Stimulated activated CD8-positive, alpha-beta memory T cell treated with anti-CD3 and anti-CD28 coated beads, Interleukin-7, amount 100 ng/mL, for 4 hours (primary cell): ENCODE results near the gene CRYAA.
"Not testable (repeated sequence)": the region's sequence is repeated elsewhere in the genome, so short reads cannot be mapped to it uniquely, and the experiment has no call there.

ENCODE experiments used
- DNase-seq, 2 donors: peaks; one replicate each; pipeline ENCODE4 v3.0.0-alpha.2; 2020; ENCODE audit warnings: low read depth in 2 of 2

Gene CRYAA

DNA sequence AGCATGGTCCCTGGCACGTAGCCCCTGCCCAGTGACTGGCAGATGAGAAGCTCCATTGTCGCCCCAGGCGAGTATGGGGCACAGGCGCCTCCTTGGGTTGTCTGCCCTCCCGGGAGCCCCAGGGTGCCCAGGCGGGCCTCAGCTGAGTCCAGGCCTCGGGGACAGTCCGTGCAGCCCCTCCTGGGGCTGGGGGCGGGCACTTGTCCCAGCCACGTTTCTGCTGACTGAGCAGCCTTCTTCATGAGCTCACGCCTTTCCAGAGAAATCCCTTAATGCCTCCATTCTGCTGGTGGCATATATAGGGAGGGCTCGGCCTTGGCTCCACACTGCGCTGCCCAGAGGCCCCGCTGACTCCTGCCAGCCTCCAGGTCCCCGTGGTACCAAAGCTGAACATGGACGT, at the start of gene CRYAA:
TSS of gene CRYAA (plus strand) at position 301 of the 400 bp plus-strand sequence. CDS start at position 393, 92 bp downstream.
- DNase-seq, result not testable (repeated sequence)

DNA sequence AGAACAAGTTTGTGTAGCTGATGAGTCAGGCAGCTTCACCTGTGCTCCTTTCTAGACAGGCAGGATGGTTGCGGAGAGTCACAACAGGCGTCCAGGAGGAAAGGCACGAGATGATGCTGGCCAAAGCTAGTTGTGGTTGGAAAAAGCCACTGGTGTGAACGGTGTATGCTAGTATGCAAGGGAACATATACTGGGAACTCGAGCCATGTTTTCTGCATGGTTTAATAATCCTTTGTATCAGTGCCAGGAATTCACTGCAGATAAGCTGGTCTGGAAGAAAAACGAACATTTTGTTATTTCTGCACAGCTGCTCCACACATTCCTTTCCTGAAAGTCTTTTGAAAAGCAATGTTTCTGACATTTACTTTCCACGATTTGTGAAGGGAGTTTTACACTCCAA, 38.7 kb upstream of the CRYAA start:
- not testable (repeated sequence) for DNase-seq

DNA sequence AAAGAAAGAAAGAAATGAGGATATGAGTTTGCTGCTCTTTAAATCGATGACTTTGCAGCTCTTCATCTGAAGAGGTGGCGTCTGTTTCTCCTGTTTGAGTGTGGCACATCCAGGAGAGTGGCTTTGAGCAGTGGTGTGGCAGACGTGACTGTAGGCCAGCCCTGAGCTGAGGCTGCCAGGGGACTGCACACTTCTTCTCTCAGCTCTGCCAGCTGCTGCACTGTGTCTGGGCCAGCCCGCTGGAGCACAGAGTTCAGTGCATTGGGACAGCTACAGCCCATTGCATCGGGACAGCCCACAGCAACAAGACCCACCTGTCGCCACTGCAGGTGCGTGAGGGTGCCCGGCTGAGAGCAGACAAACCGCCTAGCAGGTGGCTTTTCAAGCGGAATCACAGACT, 34.3 kb upstream of the CRYAA start:
- not testable (repeated sequence) for DNase-seq

DNA sequence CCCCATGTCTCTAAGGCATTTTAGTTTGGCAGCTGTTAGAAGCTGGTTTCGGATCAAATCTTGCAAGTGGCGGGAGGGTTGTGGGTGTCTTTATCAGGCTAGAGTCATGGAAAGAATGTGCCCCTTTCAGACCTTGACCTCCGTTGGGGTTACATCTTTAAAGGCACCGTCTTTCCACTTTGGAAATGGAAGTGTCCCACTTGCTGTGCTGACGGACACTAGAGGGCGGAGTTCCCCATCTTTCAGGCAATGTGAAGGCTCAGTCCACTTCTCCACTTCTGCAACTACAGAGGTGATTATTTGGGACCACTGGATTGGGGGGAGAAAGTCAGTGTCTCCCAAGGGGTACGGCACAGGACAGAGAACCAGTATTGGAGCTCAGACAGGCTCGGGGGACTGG, 29.9 kb upstream of the CRYAA start:
- DNase-seq, result not testable (repeated sequence)

DNA sequence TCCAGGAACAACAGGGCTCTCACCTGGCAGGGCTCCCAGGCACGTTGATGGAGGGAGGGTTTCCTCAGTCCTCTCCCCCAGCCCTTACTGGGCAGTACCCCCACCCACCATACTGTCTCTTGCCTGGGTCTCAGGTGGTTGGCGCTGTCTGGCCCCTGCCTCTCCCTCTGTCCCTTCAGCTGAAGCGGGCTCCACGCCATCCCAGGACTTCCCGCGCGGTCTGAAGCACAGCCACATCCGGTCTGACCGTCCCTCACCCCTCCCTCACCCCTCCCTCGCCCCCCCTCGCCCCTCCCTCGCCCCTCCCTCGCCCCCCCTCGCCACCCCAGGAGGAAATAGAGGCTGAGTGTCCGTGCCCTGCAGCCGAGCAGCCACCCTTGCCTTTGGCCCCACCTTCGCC, 27.4 kb upstream of the CRYAA start:
- not testable (repeated sequence) for DNase-seq

DNA sequence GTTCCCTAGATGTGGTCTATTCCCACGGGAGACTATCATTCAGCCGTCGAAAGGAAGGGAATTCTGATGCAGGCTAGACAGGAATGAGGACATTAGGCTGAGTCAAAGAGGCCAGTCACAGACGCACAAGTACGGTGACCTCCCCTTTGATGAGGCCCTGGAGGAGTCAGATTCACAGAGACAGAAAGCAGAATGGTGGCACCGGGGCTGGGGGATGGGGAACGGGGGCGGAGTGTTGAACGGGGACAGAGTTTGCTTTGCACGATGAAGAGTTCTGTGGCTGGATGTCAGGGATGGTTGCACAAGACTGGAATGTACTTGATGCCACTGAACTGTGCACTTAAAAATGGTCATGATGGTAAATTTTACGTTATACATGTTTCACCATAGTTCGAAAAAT, 22.2 kb upstream of the CRYAA start:
- DNase-seq, result not testable (repeated sequence)

GRCh38 chr21:43147999-43148398, 20.8 kb upstream of the CRYAA start:
- not testable (repeated sequence) for DNase-seq

DNA sequence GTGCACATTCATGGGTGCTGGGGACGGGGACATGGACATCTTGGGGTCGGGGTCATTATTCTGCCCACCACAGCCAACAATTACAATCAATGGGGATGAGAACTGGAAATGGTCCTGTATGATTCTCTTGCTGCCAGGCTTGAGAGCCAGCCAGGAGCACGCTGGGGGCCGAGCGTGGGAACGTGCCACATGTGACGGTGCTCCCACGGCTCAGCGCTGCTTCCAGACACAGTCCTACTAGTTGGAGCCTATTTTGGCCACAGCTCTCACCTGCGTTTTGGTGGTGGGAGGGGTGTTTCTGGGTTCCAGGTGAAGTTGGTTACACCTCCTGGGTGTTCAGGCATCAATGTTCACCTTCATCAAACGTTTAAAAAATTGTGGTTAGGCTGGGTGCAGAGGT, 19.5 kb upstream of the CRYAA start:
- not testable (repeated sequence) for DNase-seq

- DNase-seq, result not testable (repeated sequence)
Measured at GRCh38 chr21:43153601-43154000, 15.2 kb upstream of the CRYAA start.

- not testable (repeated sequence) for DNase-seq
Measured at GRCh38 chr21:43159279-43160175, 9.3 kb upstream of the CRYAA start.

DNA sequence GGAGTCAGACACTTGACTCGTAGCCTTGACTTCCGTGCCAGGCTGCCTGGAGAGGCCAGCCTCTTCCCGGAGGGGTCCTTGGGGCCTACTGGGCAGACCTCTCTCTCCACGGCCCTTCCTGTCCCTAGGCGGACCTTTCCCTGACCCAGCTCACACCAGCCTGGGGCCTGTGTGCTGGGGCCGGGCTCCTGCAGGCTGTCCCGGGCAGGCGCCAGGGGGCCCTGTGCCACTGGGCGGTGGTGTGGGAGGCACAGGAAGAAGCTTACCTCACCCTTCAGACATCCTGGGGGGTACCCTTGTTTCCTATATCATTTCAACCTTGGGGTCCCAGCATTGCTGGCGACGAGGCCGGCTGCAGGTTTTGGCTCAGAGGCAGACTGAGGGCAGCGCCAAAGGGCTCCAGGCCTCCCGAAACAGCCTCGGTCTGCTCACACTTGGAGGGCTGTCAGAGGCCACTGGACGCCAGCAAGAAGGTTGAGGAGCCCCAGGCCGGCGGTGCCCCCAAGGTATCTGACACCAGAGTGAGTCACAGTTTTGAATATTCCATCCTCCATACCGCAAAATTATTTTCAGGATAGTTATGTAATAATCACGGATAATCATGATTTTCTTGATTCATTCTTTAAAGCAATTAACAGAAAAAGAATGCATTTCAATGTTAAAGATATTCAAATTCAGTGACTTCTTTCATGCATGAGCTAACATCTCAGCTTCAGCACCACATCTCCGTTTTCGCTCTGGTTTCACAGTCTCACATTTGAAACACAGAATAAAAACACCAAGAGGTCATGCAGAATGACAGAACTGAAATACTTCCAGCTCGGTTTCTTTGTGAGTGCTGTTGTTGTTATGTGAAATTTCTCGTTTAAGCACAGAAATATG, 6.7 kb upstream of the CRYAA start:
- DNase-seq, result not testable (repeated sequence)

DNA sequence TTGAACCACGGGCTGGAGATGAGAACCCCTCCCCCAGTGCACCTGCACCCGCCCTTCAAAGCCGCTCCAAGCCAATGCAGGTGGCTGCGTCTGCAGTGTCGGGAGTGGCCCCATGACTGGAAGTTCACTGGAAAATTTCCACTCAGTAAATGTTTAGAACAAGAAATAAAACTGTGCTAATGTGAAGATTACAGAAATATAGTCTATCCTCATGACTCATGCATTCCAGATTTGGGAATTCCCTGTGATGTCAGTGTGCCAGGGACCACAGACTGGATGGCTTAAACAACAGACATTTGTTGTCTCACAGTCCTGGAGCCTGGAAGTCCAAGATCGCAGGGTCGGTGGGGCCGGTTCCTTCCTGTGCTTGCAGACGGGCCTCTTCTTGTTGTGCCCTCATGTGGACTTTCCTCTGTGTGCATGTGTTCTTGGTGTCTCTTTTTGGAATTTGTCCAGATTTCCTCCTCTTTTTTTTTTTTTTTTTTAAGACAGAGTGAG, 6.1 kb upstream of the CRYAA start:
- not testable (repeated sequence) for DNase-seq

GRCh38 chr21:43164823-43165222, 4.0 kb upstream of the CRYAA start:
- not testable (repeated sequence) for DNase-seq

DNA sequence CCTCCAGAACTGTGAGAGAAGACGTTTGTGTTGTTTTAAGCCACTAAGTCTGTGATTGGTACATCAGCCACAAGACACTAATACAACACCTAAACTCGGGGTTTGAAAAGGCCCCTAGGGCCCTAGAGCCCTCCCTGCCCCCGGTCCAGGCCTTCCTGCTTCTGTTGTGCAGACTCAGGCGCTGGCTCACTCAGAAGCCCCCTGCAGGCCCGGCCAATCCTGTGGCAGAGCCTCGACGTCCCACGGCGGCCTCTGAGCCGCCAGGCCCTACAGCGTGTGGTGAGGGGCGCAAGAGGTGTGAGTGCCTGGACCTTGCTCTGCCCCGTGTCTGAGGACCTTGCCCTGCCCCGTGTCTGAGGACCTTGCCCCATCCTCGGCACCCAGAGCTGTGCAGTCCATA, 3.1 kb upstream of the CRYAA start:
- not testable (repeated sequence) for DNase-seq

DNA sequence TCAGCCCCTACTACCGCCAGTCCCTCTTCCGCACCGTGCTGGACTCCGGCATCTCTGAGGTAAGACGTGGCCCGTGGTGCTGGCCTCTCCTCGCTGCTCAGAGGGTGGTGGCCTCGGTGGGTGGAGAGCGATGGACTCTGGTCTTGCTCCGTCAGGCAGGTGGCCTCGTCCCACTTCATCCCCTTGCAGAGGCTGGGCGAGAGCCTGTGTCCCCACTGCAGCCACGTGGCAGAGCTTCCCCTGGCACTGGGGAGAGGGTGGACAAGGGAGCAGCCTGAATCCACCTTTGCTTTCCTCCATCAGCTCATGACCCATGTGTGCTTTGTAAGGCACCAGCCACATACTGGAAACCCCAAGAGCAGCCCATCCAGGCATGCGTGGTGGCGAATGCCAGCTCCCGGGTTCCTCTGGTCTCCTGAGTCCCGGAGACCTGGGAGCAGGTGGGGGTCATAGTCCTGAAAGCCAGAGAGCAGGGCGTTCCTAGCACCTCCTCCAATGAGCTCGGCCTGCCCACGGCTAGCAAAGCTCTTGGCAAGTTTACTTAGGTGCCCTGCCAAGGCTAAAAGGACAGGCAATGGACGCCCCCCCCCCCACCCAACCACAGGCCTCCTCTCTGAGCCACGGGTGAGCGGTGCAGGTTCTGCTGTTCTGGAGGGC, 550 bp downstream of the CRYAA start:
- DNase-seq, result not testable (repeated sequence)

DNA sequence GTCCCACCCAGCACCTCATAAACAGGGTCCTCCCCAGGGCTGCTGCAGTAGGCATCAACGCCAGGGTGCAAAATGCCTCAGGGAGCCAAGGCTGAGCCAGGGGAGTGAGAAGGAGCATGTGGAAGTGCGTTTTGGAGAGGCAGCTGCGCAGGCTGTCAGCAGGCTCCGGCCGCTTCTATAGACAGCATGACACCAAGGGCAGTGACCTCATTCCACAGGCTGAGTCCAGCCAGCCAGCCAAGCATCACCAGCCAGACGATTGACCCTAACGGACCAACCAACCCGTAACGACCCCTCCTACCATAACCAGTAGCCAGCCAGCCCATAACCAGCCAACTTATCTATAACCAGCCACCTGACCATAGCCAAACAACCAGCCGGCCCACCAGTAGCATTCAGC, 1.1 kb downstream of the CRYAA start:
- DNase-seq, result not testable (repeated sequence)

DNA sequence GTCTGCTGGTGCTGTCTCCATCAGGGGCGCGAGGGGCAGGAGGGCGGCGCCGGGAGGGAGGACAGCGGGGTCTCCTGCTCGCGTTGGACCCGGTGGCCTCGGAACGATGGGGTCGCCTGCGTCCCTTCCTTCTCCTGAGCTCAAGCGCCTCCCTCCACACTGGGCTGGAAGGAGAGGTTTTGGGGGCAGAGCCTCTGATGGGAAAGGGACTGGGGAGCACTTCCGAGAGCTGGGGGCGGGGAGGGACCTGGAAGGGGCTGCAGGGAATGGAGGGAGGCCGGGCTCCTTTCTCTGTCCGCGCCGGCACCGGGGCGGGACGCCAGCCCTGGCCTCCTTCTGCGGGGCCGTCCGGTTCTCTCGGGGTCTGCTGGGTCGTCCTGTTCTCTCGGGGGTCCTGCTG, 4.0 kb downstream of the CRYAA start:
- not testable (repeated sequence) for DNase-seq

DNA sequence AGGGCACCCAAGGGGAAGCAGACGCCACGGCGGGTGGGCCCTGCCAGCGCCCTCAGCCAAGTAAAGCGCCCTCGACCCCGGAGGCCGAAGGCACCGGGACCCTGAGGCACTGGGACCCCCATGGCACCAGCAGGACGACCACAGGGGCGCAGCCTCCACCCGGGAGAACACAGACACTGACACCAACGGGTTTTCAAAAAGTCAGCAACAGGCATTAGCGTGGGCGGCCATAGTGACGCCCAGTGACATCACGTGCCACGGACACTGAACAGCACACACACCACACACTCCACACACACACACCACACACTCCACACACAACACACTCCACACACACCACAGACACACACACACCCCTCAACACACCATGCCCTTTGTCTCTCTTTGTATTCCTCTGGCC, 4.6 kb downstream of the CRYAA start:
- not testable (repeated sequence) for DNase-seq

- DNase-seq, result not testable (repeated sequence)
Measured at GRCh38 chr21:43173930-43174329, 5.1 kb downstream of the CRYAA start.

DNA sequence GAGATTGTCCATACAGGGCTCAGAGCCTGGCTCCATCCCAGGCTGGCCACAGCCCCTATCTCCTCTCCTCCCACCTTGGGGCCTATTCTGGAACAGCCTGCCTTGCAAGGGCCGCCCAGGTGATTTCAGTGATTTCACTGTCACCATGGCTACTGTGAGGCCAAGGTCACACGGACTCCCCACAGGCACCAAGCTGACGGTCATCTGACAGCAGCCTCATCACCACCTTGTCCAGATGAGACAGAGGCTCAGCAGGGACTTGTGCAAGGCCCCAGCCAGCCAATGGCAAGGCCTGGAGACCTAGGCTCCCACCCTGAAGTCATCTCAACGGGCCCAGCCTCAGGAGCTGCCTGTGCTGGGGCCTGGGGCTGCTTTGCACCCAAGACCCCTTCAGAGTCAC, 6.2 kb downstream of the CRYAA start:
- not testable (repeated sequence) for DNase-seq

DNA sequence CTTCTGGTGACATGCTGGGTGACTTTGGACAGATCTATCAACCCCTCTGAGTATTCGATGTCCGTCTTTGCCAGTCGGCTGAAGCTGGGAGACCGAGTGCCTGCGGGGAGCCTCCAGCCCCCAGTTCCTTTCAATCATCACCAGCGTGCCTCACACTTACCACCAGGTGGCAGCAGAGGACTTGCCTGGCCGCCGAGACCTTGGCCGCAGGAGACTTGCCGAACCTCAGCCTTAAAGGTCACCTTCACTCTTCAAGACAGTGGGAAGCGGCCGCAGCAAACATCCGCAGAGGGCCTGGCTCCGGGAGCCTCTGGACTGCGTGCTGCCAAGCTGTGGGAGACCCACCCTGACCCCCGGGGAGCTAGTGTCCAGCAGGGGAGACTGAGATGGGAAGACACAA, 7.8 kb downstream of the CRYAA start:
- not testable (repeated sequence) for DNase-seq
